Measurements from ENCODE around the gene ARHGEF26.

ARHGEF26 gene

DNA sequence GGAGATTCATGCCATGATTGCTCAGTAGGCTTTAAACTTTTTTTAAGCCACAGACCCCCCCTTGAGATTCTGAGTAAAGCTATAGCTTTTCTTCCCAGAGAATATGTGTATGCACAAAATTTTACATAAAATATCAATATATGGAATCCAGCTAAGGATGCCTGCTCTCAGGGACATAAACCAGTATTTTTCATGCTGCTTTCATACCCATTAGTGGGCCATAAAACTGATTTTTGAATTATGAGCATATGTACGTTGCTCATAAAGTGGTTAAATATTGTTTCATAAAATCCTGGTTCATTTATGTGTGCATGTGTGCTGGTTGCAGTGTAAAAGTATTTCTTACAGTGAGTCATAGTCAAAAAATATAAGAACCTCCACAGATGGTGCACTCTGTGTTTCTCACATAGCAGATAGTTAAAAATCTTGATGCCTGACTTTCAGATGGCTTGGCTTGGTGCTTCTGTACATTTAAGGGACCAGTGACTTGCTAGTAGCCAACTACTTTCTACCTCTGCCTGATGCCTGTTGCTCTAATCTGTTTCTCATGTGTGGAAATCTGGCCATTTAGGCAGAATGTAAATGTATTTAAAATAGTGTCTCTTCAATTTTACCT is 71.9 kb downstream of the ARHGEF26 start:
- in situ Hi-C loops (cut with HindIII; ENCODE audit: low sequenced_read_pairs) = no loop called here

DNA sequence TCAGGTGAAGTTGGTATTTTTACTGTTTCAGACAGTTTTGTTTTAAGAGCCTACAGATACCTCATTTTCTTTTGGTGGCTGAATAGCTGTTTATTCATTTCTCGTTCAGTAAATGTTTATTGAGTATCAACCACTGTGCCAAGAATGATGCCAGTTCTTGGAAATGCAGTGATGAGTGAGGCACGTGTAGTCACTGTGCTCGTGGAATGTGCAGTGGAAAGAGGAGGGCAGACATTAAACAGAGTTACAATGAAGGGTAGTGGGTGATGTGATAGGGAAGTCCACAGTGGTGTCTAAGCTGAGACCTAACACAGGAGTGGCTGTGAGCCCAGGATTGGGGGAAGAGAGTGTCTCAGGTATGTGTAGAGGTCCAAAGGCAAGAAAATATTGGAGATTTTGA is 73.7 kb downstream of the ARHGEF26 start:
- in situ Hi-C loops (cut with HindIII; ENCODE audit: low sequenced_read_pairs) = no loop called here

DNA sequence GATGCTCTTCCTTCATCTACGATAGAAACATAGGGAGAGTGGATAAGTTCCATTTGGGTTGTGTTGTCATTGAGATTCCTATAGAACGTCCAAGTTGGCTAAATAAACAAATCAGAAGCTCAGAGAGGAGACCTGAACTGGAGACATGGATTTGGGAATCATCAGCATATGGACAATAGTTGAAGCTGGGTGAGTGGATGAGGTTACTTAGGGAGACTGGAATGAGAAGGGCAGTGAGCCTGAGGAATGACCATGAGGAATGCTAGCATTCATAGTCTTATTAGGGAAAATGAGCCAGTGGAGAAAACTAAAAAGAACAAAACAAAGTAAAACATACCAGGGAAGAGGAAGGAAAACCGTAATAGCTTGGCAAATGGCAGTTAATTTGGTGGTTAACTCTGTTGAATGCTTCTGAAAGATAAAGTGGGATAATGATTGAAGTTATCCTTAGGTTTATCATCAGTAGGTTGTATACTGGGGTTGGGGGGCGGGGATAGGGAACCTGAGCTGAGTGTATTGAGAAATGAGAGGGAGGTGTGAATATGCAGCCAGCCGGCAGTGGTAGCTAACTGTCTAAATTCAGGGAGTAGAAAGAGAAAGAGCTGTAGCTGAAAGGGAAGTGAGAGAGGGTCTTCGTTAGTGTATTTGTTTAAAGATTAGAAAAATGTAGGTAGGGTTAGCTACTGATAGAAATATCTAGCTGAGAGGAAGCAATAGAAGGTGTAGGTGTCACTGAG is 74.6 kb downstream of the ARHGEF26 start:
- in situ Hi-C loops (cut with HindIII; ENCODE audit: low sequenced_read_pairs) = no loop called here

DNA sequence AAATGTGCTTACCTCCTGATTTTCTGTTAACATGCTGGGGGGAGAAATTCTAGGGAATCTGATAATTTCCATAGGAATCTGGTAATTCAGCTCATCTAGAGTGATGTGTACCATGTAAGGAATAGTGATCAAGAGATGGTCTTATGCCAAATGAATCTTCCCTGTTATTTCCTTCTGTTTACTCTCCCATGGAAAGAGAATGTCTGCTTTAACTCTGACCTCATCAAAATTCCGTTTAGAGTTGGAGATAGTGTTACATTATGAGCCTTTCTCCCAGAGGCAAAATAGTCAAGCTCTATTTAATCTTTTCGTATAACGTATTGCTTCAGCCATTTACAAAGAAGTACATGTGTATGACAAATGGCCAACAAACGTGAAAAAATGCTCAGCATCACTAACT is 76.6 kb downstream of the ARHGEF26 start:
- in situ Hi-C loops (cut with HindIII; ENCODE audit: low sequenced_read_pairs) = no loop called here

DNA sequence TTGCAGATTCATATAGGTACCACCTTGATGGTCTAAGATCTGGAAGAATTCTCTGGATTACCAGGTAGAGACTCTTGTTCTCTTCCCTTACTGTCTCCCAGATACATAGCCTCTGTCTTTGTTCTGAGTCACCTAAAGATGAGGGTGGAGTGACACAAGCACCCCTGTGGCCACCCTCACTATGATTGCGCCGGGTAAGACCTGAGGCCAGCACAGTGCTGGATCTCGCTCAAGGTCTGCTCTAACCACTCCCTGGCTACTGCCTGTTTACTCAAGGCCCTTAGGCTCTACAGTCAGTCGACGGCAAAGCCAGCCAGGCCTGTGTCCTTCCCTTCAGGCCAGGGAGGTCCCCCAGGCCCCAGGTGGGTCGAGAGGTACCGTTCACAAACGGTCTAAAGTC is 88.3 kb downstream of the ARHGEF26 start:
- in situ Hi-C loops (cut with HindIII; ENCODE audit: low sequenced_read_pairs) = no loop called here

DNA sequence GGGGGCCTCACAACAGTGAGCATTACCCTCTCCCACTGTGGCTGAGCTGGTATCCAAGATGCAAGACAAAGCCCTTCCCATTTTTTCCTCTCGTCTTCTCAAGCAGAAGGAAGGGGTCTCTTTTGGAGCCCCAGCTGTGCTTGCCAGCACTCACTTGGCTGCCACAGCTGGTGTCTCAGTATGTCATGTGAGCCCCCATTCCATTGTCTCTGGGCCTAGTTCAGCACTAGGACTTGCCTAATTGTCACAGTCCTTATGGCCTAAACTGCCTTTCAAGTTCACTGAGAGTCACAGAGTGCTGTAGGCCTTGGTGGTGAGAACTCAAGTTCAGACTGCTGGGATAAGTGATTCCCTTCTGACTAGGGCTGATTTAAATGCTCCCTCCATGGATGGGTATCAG is 89.8 kb downstream of the ARHGEF26 start:
- in situ Hi-C loops (cut with HindIII; ENCODE audit: low sequenced_read_pairs) = no loop called here

DNA sequence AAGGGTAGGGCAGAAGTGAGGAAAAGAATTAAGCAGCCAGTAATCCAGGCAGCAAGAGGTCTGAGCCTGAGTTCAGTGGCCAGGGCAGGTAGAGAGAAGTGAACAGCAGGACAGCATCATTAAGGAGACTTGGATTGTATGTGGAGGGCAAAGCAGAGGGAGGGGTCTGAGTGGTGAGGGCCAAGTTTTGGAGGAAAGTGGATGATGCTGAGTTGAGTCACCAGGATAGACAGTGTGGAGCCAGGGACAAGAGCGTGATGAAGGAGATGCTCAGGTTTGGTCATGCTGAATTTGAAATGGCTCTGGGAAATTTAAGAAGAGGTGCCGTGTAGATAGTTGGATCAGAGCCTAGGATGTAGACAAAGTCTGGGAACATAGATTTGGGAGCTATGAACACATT is 93.1 kb downstream of the ARHGEF26 start:
- in situ Hi-C loops (cut with HindIII; ENCODE audit: low sequenced_read_pairs) = no loop called here

DNA sequence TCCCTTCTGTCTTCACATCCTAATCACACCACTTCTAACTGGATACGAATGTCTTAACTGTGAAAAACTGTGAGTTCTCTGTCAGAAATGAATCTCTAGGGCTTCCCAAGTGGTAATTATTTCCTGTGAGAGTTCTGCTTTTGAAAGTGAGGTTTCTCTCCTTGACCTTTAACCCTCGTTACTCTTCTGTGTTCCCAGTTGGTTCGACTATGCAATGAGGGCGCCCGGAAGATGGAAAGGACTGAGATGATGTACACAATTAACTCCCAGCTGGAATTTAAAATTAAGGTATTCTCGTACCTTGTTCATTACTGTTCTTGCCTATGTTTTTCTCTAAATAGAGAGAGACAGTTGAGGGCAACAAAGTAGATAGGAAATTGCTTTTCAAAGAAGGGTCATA is 96.5 kb downstream of the ARHGEF26 start:
- in situ Hi-C loops (cut with HindIII; ENCODE audit: low sequenced_read_pairs) = no loop called here

DNA sequence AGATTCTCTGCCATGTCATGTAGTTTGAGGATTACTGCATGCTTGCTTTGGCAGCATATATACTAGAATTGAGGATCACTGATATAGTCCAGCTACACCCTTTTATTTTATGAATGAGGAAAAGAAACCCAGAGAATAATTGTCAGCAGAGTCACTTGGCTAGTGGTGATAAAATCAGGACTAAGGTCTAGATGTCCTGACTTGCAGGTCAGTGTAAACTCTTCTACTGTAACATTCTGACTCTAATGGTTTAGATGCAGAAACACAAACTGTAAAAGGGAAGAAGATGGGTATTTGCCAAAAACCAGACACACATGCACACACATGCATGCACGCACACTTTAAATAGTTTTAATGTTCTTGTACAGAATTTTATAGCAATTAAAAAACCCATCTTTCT is 97.5 kb downstream of the ARHGEF26 start:
- in situ Hi-C loops (cut with HindIII; ENCODE audit: low sequenced_read_pairs) = no loop called here

DNA sequence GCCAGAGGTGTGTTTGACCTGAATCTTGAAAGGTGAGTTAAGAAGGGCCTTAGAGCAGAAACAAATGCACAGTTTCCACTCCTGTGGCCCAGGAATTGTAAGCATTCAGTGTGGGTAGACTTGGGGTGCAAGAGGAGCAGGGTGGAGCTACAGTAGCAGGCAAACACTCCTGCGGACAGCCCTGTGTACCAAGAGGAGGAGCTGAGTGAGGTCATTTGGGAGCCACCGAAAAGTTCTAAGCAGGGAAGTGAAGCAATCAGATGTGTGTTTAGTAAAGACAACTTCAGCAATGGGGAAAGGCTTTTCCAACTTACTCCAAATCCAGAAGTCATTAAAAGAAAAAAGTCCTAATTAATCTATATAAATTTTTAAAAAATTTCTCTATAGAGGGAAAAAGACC is 99.3 kb downstream of the ARHGEF26 start:
- in situ Hi-C loops (cut with HindIII; ENCODE audit: low sequenced_read_pairs) = no loop called here

DNA sequence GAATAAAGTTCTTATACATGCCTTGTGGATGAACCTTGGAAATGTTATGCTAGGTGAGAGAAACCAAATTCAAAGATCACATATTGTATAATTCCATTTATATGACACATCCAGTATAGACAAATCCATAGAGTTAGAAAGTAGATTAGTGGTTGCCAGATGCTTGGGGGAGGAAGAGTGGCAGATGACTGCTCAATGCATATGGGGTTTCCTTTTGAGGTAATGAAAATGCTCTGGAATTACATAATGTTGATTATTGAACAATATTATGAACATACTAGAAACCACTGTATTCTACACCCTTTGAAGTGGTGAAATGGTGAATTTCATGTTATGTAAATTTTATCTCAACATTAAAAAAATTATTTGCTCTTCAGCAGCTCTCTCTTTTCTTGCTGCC is 102.3 kb downstream of the ARHGEF26 start:
- in situ Hi-C loops (cut with HindIII; ENCODE audit: low sequenced_read_pairs) = no loop called here

DNA sequence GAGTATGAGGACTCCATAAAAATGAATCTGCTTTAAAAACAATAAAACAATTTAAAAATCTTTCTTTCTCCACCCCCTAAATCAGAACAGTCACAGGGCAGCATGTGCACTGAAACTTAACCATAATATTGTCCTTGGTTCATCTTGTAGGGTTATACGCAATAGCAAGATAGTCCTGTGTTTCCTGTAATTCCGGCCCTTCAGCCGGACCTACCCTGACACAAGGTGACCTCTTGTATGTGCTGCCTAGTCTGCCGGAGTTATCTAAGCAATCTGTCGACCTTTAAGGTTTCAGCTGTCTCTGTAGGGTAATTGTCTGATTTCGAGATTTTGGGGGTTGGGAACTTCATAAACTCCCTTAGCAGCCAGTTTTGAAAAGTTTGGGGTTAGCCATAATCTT is 103.2 kb downstream of the ARHGEF26 start:
- in situ Hi-C loops (cut with HindIII; ENCODE audit: low sequenced_read_pairs) = no loop called here

DNA sequence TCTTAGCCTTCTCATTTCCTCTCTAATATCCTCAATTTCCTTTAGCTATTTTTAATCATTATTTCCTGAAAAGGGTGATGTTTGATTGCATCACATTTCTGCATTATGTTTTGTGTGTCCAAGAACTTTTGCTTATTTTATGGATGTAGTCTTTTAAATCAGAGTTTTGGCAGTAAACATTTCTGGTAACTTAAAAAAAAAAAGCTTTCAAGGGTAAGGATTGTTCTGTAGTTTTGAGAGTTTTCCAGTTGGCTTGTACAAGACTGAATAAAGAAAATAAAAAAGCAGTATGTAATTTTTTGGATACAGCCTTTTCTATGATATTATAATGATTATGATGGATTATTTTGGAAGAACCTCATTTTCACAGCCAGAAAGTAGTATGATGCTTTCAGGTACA is 103.7 kb downstream of the ARHGEF26 start:
- in situ Hi-C loops (cut with HindIII; ENCODE audit: low sequenced_read_pairs) = no loop called here

DNA sequence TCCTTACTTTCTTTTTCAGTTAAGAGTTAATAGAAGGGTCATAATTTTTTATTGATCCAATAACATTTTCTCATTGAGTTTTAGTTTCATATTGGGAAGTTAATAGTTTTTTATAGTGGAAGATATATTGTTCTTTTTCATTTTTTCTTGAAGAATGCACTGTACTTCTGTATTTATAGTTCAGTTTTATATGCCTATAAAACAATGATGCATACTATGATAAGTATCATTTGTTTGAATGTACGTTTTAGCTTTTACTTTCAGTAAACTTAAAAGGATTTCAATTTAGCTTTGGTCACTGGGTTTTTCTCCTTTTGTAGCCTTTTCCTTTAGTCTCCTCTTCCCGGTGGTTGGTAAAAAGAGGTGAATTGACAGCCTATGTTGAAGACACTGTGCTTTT is 104.3 kb downstream of the ARHGEF26 start:
- in situ Hi-C loops (cut with HindIII; ENCODE audit: low sequenced_read_pairs) = no loop called here

DNA sequence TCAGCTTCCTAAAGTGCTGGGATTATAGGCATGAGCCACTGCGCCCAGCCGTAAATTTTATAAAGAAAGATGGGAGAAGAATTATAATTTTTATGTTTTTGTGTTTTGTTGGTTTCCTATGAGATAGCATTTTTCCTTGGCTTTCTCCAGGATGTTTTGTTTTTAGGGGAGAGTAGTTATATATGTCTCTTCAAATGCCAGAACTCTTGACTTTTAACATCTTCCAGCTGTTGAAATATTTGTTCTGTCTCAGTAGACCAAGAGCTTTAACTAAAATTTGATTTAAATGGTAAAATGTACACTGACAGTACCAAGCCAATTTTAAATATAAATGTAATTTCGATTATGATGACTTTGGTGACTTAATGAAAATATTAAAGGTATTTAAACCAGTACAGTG is 106.3 kb downstream of the ARHGEF26 start:
- in situ Hi-C loops (cut with HindIII; ENCODE audit: low sequenced_read_pairs) = no loop called here

DNA sequence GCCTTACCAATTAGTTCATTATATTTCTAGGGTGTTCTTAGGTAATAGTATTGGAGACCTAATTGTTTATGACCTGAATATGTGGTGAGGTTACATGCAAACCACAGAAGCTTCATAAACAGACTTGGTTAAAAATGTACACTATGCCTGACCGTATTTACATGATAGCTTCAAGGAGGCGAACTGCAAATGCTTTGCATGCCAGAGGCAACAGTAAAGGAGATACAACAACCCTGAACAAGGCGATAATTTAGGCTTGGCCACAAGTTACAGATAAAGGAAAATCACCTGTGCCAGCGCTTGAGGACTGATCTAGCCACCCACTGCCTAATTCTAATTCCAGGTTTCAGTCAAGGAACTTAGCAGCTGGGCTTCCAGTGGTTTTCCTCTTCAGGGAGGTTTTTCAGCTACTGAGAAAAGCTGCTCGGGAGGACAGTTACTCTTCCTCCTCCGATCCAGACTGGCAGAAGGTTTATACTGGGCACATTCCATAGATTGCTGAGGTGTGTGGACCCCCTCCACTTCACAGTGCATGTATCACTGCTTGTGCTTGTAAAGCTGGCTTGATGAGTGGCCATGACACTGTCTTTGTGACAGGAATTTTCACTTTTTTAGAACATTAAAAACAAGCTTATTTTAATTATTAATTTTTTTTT is 107.5 kb downstream of the ARHGEF26 start:
- in situ Hi-C loops (cut with HindIII; ENCODE audit: low sequenced_read_pairs) = no loop called here

DNA sequence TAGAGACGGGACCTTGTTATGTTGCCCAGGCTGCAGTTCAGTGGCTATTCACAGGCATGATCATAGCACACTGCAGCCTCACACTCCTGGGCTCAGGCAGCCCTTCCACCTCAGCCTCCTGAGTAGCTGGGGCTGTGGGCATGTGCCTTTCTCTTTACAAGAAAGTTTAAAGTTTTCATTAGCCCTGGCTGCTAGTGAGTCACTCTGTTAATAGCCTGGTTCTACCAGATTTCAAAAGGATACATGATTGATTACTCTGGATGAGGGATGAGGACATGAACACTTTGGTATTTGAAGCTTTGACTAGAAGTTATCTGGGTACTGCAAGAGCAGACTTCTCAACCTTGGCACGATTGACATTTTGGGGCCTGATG is 108.0 kb downstream of the ARHGEF26 start:
- in situ Hi-C loops (cut with HindIII; ENCODE audit: low sequenced_read_pairs) = no loop called here

DNA sequence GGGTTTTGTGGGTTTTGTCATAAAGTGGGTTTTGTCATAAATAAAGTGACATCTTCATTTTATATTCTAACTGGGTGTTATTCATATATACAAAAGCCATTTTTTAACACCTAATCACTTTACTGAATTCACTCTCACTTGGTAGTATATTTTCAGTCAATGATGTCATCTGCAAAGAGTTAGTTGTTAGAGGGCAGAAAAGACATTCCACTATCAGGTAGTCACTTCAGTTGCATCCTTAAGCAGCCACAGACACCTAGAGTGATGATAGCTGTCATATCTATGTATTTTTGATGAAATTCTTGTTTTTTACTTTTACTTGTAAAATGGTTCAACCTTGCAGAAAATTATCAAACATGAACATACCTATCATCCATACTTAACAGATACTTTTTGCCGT is 114.1 kb downstream of the ARHGEF26 start:
- in situ Hi-C loops (cut with HindIII; ENCODE audit: low sequenced_read_pairs) = no loop called here

DNA sequence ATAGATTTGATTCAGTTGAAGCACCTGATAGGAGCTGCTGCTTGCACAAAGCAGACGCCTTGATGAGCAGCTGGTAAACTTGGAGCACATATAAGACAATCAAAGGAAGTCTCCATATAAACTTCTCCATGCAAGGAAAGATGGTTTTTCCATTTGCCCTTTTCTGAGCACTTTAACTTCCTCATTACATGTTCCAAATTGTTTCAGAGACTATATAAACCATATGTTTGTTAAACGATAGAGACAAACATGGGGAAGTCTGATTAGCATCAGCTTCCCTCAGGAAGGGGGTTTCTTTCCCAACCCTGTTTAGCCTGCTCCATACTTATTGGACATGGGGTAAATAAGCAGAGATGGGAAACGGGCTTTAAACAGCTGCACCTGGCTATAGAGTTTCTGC is 115.1 kb downstream of the ARHGEF26 start:
- in situ Hi-C loops (cut with HindIII; ENCODE audit: low sequenced_read_pairs) = no loop called here

DNA sequence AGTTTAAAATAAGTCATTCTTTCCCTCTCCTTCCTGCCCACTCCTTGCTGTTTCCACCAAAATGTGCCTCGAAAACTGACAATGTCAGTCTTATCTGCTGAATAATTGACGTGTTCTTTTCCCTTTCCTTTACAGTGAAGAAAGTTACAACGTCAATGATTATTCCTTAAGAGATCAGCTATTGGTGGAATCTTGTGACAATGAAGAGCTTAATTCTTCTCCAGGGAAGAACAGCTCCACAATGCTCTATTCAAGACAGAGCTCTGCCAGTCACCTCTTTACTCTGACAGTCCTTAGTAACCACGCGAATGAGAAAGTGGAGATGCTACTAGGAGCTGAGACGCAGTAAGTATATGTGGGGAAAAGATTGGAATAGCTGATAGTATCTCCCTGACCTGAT is 119.0 kb downstream of the ARHGEF26 start:
- in situ Hi-C loops (cut with HindIII; ENCODE audit: low sequenced_read_pairs) = no loop called here

DNA sequence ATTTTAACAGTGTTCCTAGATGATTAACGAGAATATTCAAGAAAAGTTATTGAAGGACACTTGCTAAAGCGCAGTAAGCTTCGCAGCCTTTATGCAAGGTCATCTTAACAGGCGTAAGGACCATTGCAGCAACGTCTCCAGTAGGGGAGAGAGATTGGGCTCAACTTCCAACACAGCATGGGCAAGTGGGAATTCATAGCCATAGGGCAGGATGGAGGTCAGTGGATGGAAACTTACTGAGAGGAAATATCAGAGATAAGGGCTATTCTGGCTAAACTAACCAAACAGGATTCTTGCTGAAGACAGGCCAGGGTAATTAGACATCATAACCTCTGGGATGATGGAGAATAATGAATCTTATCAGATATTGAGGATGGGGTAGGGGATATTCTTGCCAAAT is 120.3 kb downstream of the ARHGEF26 start:
- in situ Hi-C loops (cut with HindIII; ENCODE audit: low sequenced_read_pairs) = no loop called here

DNA sequence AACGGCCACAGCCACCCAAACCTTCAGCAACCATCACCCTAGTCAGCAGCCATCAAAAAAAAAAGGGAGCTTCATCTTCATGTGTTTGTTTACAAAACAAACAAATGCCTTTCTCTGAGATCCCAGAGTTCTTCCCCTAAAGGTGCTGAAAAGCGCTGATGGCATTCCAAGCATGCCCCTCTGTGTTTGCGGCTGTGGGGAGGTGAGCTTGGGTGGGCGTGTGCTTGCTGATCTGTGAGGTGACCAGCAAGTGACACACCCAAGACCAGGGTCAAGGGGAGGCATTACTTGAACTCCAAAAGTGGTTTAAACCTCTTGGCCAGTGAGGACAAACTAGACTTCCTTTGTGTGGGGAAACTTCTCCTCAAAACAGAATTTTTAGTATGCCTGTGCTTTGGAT is 121.6 kb downstream of the ARHGEF26 start:
- in situ Hi-C loops (cut with HindIII; ENCODE audit: low sequenced_read_pairs) = no loop called here
